NCI-H226 (cell line): ENCODE measurements around the gene KIFAP3.

Experiments used
- DNase-seq: peaks from one replicate; pipeline ENCODE4 v3.0.0-alpha.2; 2015

The KIFAP3 gene

DNA sequence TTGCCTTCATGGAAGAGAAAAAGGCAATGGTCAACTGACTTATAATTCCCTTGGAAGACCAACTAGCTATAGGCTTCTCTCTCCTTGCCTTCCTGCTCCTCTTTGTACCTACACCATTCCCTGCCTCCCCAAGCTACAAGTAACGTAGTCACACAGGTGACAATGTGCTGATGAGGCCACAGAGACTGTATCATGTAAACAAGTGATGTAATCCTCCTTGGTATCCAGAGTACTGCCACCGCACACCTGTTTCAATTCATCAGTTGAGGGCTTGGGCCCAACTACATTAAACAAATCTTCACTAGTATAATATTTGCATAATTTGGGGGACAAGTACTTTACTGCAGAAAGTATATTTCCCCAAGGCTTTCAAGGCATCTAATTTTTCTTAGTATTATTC, 104.4 kb downstream of the KIFAP3 start:
- DNase-seq, result no peak

DNA sequence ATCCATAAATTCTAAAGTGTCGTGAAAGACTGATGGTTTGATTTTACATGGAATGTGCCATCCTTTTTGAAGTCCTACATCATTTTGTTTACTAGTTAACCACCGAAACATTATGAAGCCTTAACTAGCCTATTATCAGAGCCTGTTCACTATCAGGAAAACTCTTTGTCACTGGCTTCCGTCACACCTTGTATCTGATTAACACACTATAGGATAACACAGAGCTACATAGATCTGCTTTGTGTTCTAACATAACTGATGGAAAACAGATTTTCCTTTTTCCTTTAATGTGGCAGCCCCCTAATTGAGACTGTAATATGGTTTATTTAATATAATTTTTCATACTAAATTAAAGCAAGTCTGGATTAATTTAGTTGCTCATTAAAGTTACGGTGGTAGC, 106.3 kb downstream of the KIFAP3 start:
- no peak for DNase-seq

GRCh38 chr1:169964206-169964605, 110.3 kb downstream of the KIFAP3 start:
- DNase-seq, result no peak

DNA sequence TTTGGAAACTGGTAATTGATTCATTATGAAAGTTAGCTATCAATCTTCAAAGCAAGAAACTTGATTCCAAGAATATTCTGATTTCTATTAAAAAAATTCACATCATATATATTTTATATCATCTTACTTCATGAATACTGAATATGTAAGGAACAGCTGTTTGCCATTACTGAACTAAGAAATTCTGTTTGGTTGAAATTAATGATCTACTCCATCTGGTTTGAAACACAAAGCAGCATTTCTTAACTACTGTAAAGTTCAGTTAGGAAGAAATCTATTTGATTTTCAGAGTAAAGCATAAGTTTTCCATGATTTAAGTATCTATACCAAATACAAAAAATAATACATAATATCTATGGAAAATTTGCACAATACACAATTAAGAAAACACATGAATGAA, 114.8 kb downstream of the KIFAP3 start:
- DNase-seq, result no peak

- DNase-seq, result no peak
Measured at GRCh38 chr1:169958987-169959386, 115.5 kb downstream of the KIFAP3 start.

DNA sequence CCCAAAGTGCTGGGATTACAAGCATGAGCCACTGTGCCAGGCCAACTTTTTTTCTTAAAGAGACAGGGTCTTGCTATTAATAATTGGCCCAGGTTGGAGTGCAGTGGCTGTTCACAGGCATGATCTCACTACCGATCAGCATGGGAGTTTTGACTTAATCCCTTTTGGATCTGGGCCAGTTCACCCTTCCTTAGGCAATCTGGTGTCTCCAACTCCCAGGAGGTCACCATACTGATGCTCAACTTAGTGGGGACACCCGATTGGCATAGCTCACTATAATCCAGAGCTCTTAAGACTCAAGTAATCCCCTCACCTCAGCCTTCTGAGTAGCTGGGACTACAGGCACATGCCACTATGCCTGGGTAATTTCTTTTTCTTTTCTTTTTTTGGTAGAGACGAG, 116.6 kb downstream of the KIFAP3 start:
- DNase-seq, result no peak

GRCh38 chr1:169951108-169951507, 123.4 kb downstream of the KIFAP3 start:
- no peak for DNase-seq

GRCh38 chr1:169949139-169949538, 125.4 kb downstream of the KIFAP3 start:
- peak; percentile 4 for DNase-seq

- DNase-seq, result peak; percentile 23
Measured at GRCh38 chr1:169946206-169946605, 128.3 kb downstream of the KIFAP3 start.

DNA sequence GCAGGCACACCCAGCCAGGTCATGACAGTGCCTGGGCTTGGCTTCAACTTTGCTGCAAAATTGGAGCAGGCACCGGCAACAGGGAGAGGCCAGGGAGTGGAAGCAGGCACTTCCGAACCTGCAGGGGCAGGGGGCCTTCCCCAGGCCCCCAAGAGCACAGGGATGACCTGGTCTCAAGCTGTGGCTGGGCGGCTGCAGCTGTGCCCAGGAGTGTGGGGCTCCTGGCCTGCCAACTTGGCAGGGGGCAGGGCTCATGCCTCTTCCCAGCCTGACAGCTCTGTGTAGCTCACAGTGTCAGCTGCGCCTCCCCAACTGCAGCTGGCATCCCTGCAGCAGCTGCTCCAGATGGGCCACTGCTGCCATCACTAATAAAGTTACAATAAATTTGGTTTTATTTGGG, 129.3 kb downstream of the KIFAP3 start:
- DNase-seq, result no peak

GRCh38 chr1:169944621-169945020, 129.9 kb downstream of the KIFAP3 start:
- DNase-seq, result no peak

- DNase-seq, result no peak
Measured at GRCh38 chr1:169943963-169944526, 130.4 kb downstream of the KIFAP3 start.

DNA sequence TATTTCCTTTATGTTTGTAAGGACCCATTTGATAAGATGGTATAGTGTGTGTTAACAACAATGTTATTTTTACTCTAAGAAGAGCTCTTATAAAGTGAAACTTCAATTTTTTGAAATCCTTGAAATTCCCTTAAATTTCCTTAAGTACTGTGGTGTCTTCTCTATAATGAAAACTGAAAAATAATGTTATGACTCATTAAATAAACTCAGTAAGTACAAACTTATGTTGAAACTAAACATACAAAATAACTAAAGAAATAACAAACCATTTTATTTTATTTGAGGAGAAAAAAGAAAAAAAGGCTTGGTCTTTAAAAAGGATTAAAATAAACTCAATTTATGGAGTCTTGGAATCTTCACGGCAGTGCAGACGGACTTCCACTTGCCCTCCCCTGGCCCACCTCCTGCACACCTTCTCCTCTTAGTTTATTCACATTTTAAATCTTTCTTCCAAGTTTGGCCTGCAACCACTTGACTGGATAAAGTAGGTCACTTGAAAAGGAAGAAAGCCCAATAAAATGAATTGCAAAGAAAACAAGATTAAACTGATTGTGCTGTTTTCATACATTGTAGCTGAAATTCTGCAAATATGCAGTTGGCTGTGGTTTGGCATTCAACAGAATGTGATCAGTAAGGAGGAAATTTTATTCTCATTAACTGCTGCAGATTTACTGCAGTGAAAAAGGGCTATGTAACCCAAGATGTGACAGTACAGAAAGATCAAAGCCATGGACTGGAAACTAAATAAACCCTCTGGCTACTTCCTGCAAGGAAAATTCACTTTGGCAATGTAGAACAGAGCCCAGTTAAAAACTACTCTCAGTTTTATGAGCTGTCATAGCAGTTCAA, 132.3 kb downstream of the KIFAP3 start:
- no peak for DNase-seq

GRCh38 chr1:169933984-169934725, 140.3 kb downstream of the KIFAP3 start:
- DNase-seq, result peak; percentile 74

DNA sequence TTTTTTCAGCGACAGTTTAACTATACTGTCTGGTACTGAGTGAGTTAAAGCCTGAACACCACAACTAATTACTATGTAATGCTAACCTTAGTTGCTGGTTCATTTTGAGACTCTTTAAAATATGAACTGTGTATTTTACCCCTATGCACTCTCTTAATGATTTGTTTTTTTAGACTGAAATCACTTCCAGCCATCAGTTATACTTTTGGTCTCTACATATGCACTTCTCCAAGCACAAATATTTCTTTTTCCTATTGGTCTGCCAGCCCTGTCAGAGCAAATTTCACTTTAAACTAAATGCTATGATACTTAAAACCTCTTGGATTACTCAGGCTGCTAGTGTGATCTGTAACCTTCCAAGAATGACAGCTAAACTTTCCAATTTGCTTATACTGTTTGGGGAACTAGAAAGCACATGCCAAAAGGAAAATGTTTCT, 142.7 kb downstream of the KIFAP3 start:
- no peak for DNase-seq

DNA sequence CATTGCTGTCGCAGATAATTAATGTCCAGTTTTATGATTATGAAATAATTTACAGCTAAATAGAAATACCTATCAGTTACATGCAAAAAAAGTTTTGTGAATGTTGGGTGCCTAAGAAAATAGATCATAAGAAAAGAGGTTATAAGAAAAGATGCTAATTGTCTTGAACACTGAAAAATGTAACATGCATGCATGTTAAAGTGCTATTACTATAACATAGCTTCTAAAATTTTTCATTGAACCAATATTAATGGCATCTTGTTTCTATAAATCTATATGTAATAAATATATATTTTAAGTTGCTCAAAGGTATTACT, 145.3 kb downstream of the KIFAP3 start:
- no peak for DNase-seq

DNA sequence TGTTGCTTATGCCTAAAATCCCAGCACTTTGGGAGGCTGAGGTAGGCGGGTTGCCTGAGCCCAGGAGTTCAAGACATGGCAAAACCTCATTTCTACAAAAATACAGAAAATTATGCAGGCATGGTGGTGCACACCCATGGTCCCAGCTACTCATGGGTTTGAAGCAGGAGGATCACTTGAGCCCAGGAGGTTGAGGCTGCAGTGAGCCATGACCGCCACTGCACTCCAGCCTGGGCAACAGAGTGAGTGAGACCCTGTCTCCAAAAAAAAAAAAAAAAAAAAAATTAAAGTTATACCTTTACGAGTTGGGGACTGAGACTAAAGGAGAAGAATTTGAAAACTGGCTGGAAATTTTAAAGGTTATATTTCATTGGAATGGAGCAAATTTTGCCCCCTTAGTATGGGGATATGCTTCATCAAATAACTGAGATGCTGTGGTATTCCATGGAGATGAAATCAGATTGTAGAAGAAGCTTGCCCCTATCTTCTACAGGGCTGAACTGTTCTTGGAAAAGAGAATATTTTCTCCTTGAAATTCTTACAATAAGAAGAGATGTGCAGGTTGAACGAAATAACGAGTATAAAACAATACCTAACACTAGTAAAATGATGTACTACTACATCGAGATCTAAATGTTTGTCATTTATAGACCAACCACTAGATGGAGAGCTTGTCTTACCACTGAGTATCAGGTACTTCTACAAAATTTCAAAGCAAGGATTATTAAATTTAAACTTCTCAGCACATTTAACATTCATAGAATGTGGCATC, 145.9 kb downstream of the KIFAP3 start:
- DNase-seq, result no peak

DNA sequence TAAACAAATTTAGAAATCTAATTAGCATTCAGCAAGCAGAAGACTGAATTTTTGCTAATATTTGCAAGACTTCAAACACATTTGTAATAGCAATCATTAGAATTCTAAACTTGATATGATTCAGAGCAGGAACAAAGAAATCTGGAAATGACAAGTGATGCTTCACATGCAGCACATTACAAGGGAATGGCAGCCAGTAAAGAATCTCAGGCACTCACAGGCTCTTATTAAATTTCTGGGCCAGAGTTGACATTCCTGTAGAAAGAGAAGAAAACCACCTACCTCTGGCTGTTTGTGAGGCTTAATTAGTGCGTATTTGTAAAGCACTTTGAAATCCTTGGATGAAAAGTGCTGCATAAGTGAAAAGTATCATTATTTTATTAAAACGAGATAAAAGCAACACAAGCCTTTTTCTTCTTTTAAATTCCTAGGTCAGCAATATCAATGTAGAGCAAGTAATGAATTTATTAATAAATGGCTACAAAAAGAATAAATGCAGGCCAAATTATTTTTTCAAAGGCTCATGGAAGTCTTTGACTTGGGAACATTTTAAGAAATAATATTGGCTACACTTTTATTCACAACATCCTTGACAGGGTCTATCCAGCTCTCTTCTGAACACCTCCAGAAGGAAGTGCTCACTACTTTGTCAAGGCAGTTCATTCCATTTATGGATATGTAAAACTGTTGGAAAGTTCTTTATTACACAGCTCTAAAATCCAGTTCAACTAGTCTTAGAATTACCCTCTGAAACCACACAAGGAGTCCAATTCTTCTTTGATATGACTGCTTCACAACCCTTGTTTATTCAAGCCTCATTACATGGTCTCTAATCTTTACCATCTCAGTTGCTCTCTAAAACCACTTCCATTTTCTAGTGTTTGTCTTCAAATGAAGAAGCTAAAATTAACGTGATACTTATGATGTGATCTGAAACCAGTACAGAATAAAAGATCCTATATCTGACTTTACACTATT, 148.7 kb downstream of the KIFAP3 start:
- no peak for DNase-seq

GRCh38 chr1:169924829-169925228, 149.7 kb downstream of the KIFAP3 start:
- no peak for DNase-seq

DNA sequence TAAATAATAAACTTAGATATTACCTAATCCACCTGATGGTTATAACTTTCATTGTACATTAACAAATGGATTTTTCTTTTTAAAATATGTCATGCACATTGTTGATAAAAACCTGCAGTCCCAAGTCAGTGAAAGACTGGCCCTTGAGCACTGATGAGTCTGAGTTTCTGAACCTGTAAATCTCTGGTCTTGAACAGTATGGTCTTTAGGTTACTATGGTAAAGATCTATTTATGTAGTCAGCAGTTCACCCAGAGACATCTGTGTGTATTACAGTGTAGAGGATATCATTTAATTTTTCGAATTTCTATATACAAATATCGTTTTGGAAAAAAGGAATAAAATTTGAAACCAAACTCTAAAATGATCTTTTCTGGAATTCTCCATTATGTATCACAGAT, 150.4 kb downstream of the KIFAP3 start:
- no peak for DNase-seq

- no peak for DNase-seq
Measured at GRCh38 chr1:169921080-169921479, 153.4 kb downstream of the KIFAP3 start.

DNA sequence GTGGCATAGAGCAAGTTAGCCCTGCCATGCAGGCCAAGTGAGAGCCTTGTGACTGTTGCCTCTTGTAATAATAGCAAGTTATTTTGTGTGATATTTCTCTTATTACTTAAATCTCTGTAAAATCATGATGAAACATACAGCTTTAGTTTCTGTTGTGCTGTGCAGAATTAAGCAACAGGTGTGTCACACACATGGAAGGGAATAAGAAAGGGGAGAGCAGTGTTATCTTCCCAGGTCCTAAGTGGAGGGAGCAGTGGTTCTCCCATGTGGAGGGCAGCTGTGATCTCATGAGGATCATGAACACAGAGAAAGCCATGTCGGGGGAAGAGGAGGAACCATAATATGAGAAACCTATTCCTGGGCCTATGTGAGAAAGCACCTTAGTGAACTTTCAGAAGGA, 155.6 kb downstream of the KIFAP3 start:
- no peak for DNase-seq
